C4-2B (cell line): ENCODE data around the gene SYT11.

Experiments used
- CTCF ChIP-seq: fragments of 450-650 bp; conservative IDR thresholded peaks from 2 replicates; pipeline ENCODE4 v1.5.1; 2017; ENCODE audit warnings: mild to moderate bottlenecking
- ZFX ChIP-seq: fragments of 450-650 bp; IDR thresholded peaks from 2 replicates; pipeline ENCODE4 v1.6.1; 2017

- TF ChIP-seq CTCF: no peak
- no peak for TF ChIP-seq ZFX
These were observed 30.9 kb downstream of the SYT11 start for GRCh38 chr1:155890251-155890650.
